GM19328 (cell line): ENCODE measurements around the gene MADD.

Source experiments
- ATAC-seq: cut with Tn5 transposase; IDR thresholded peaks from one replicate; pipeline ENCODE4 v1.9.1; 2021; ENCODE audit warnings: mild to moderate bottlenecking, moderate library complexity; ENCODE audit not compliant: unreplicated experiment

The MADD gene

GRCh38 chr11:47355283-47356128 is 85.6 kb downstream of the MADD start:
- ATAC-seq = no peak

DNA sequence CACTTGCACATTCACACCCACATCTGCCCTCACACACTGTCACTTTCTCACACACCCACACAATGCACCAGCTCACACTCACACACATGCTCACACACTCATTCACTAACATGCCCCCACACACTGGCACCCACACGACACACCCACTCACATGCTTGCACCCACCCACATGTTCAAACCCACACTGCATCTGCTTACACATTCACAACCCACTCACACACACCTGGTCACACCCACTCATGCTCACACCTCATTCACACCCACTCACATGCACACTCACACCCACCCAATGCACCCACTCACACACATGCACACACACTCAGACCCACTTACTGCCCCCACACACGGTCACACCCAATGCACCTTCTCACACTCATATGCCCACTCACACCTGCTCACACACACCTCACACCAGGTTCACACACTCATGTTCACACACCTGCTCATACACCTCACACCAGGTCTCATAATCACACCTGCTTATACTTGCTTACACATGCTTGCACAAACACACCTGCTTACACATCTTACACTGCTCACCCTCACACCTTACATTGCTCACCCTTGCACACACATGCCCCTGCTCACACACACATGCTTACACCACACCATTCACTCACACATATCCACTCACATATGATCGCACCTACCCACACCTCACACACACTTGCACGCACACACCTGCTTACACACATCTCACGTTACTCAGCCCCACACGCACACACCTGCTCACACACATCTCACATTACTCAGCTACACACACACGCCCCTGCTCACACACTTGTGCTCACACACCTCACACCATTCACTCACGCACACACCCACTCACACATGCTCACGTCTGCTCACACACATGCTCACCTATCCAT is 86.4 kb downstream of the MADD start:
- ATAC-seq = no peak

DNA sequence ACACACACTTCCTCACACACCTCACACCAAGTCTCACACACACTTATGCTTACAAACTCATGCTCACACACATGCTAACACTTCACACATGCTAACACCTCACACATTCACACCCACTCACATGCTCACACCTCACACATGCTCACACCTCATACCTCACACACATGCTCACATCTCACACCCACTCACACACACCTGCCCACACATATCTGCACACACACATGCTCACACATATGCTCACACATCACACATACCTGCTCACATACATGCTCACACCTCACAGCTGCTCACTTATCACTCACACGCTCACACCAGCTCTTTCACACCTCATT is 87.0 kb downstream of the MADD start:
- ATAC-seq = no peak

DNA sequence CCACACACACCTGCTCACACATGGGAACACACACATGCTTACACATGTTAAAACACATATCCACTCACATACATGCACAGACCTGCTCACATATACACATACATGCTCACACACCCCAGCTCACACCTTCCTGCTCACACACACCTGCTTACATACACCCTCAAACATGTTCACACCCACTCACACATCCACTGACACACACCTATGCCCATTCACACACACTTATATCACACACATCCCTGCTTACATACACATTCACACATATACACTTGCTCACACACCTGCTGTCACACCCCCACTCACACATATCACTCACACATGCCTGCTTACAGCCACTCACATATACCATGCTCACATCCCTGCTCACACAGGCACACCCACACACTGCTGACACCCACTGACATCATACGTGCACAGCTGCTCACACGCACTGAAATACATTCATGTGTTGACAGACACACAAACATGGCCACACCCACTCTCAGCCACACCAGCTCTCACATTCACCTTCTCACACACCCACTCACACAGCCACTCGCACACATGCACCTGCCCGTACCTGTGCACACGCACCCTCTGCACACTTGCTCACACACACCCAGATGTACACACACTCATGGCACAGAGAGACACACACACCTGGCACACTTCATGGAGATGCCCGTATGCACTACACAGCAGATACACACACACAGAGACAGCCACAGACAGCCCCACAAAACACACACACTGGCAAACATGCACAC is 88.2 kb downstream of the MADD start:
- ATAC-seq = no peak

- no peak for ATAC-seq
Measured at GRCh38 chr11:47358731-47359051, 88.8 kb downstream of the MADD start.

- ATAC-seq = no peak
Measured at GRCh38 chr11:47359162-47359561, 89.2 kb downstream of the MADD start.

GRCh38 chr11:47359586-47359985 is 89.7 kb downstream of the MADD start:
- ATAC-seq = no peak

GRCh38 chr11:47360341-47360740 is 90.4 kb downstream of the MADD start:
- no peak for ATAC-seq

DNA sequence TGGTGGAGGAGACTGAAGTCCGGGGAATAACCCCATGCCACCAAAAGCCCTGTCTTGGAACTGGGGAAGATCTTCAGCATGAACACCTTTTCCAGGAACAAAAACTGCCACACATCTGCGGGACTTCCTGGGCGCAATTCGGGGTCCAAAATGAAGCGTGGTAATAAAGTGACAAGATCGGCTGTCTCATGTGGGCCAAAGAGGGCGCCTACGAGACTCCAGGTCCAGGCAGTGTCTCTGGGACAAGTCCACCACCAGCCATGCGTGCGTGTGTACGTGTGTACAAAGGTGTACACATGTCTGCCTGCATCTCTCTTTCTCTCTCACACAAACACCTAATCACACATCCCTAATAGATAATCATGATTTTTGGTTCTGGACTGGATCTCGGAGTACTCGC is 91.5 kb downstream of the MADD start:
- ATAC-seq = no peak

GRCh38 chr11:47366020-47366490 is 96.1 kb downstream of the MADD start:
- ATAC-seq = no peak

DNA sequence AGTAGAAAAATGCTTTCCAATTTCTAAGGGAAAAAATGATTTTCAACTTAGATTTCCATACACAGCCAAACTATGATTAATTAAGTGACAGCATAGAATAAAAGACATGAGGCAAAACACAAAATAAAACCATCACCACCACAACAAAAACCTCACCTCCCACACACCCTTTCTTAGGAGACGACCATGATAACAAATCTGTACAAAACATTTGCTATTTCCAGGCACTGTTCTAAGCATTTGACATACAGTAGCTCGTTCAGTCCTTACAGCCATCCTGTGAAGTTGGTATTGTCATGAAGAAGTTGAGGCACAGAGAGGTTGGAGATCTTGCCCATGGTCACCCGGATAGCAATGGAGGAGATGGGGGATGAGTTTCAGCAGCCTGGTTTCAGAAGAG is 99.7 kb downstream of the MADD start:
- ATAC-seq = no peak

DNA sequence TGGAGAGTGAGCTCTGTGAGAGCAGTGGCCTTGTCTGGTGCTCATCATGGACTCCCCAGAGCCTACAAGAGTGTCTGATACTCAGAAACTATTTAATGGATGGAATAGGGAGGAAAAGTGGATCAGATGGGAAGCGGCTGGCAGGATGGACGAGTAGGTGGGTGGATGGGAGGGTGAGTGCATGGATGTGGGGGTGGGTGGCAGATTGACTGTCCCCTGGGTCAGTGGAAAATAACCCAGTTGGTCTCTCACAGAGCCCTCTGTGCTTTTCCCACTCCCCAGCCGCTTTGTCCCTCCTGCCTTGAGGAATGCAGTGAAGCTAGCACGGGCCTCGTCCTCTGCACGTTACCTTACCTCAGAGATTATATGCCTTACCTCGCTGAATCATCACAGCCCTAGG is 102.5 kb downstream of the MADD start:
- ATAC-seq = no peak

DNA sequence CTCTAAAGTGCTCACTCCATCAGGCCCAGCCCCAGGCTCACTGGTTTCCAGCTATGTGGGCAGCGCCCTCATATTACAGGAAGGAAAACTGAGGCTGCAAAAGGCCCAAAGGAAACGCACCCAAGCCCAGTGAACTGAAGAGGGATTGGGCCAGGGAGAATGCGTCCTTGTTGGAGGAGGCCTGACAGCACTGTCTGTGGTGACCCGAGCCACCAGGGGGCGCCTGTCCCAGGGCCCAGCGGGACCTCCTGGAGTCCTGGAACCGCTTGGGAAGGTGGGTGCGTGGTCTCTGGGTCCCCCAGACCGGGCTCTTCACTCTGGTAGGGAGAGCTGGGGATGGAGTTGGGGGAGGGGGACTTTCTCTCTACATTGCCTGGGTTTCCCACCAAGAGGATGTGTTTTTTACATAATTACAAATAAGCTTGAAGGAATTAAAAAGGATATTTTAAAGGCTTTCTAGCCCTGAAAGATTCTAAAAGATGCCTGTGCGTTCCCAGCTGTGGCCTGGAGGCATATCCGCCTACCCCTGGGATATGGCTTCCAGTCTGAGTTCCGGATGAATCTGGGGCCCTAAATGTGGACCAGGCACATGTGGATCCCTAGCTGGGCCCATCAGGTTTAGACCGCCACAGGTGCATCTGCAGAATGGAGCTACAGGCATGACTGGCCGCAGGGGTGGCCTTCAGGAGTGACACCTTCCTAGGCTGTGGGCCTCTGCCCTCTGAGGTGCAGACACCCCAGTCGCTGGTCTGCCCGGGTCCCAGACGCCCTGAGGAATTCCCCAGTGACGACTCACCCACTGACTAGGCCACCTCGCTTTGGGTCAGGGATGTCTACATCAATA is 104.2 kb downstream of the MADD start:
- no peak for ATAC-seq

DNA sequence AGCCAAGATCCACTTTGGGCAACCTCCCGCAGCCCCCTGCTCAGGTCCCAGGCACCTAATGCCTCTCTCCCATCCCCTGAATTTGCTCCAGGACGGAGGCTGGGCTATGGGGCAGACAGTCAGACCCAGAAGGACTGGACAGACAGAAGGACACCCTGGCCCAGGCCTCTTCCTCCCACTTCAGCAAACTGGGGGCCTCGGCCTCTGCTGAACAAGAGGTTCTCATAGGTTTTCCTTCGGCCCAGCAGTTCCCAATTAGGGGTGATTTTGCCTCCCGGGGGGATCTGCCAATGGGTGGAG is 104.7 kb downstream of the MADD start:
- ATAC-seq = no peak

GRCh38 chr11:47375020-47375419 is 105.1 kb downstream of the MADD start:
- no peak for ATAC-seq

- ATAC-seq = no peak
Measured at GRCh38 chr11:47375546-47376085, 105.7 kb downstream of the MADD start.

DNA sequence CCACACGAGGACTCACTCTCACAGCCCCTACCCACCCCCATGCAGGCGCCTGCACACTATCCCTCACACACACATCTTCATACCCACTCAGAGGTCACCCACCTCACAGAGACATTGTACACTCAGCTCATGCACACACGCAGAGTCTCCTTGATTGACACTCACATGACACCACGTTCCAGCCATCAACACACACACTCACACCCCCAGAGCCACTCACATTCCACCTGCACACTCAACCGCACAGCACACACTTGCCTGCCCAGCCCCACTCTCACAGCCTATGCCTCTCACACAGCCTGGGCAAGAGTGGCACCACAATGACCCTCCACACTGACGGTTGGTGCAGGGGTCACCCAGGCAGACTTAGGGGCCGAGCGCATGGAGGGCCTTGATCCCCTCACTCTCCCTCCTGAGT is 106.2 kb downstream of the MADD start:
- ATAC-seq = no peak

DNA sequence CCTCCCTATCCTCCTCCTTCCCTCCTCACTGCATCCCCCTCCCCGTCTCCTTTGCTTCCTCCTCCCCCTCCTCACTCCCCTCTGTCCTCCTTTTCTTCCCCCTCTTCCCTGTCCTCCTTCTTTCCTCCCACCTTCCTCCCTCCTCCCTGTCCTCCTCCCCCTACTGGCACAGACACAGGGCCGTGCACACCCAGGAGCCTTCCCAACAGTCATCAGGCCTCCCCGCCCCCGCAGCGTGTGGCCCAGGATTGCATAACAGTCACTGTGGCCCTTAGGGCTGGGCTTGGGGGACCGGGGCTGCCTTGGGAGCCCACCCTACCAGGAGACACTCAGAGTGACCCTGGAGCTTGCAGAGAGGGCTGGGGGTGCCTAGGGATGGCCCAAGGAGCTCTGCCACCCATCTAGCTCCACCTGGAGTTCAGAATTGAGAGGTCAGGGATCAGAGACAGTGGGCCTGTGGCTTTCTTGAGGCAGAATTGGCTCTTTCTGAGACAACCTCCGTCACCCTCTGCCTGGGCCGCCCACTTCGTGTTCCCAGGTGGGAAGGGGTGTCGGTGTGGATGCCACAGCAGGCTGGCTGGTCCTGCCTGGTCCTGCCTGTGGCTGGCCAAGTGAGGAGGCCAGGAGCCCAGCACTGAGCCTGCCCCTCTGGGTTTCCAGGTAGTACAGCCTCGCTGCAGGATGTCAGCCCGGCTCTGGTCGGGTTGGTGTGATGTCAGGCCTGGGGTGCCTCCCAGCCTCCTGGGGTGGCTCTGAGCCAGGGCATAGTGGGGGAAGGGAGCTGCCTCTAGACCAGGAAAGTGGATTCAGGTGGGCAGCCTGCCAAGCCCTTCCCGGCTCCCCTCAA is 106.8 kb downstream of the MADD start:
- ATAC-seq = no peak

DNA sequence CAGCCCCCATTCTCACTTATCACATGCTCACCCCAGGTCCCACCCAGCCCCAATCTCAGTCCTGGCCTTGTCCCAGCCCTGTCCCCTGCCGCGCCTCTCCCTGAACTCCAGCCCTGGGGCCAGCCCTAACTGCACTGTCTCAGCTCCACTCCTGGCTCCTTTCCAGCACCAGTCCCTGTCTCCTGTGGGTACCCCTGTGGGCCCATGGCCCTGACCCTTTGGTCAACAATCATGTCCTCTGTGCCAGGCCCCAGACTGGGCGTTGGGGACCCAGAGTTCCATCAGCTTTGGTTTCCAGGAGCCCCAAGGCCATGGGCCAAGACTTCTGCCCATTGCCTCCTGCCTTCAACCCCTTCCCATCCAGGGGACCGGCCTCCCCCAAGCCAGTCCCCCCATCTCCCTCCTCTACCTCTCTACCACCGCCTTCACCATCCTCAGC is 107.7 kb downstream of the MADD start:
- no peak for ATAC-seq
